ENCODE data around the gene USP8. TPM values are rescaled to one million over a fixed set of nuclear protein-coding genes. Genes with fewer than 3 reads are reported as not detected.

The USP8 gene
- total RNA-seq, 1 donor, result 61.2 TPM

- H3K27me3 ChIP-seq (ENCODE audit: insufficient read depth, low read length), result no peaks in the 10 kb centered on the region
- H3K27ac ChIP-seq (ENCODE audit: low read depth, low read length), result no peak overlapping the region
- no peaks in the 10 kb centered on the region for H3K79me2 ChIP-seq (ENCODE audit: insufficient read depth, low read length)
- no peak for TF ChIP-seq CTCF (IDR thresholded peaks at IDR 0.05; ENCODE audit: extremely low read depth, low read depth, low read length)
- no peak overlapping the region for H2AFZ ChIP-seq (ENCODE audit: low read length)
- DNase-seq (ENCODE audit: insufficient read length, low spot score, missing footprints), result no peak
- H3K4me1 ChIP-seq (ENCODE audit: insufficient read depth, low read length), result no peaks in the 10 kb centered on the region
- H3K36me3 ChIP-seq (ENCODE audit: insufficient read depth, low read length), result peaks cover 18% of the 10 kb centered on the region
- no peaks in the 10 kb centered on the region for H4K20me1 ChIP-seq (ENCODE audit: insufficient read depth, low read length)
- no peak overlapping the region for H3K4me3 ChIP-seq (ENCODE audit: insufficient read depth, low read length)
- no peak overlapping the region for H3K4me2 ChIP-seq (ENCODE audit: insufficient read depth, low read length)
- no peaks in the 10 kb centered on the region for H3K9me3 ChIP-seq (ENCODE audit: low read depth, low read length)
Measured at GRCh38 chr15:50556642-50557371, 132.6 kb downstream of the USP8 start.

GRCh38 chr15:50558012-50558411 lies 133.8 kb downstream of the USP8 start:
- H3K27ac ChIP-seq (ENCODE audit: low read depth, low read length), result no peak overlapping the region
- no peak overlapping the region for H2AFZ ChIP-seq (ENCODE audit: low read length)
- no peaks in the 10 kb centered on the region for H4K20me1 ChIP-seq (ENCODE audit: insufficient read depth, low read length)
- DNase-seq (ENCODE audit: insufficient read length, low spot score, missing footprints), result no peak
- H3K4me3 ChIP-seq (ENCODE audit: insufficient read depth, low read length), result no peak overlapping the region
- no peak for TF ChIP-seq CTCF (IDR thresholded peaks at IDR 0.05; ENCODE audit: extremely low read depth, low read depth, low read length)
- H3K4me1 ChIP-seq (ENCODE audit: insufficient read depth, low read length), result no peaks in the 10 kb centered on the region
- H3K36me3 ChIP-seq (ENCODE audit: insufficient read depth, low read length), result peaks cover 23% of the 10 kb centered on the region
- no peaks in the 10 kb centered on the region for H3K27me3 ChIP-seq (ENCODE audit: insufficient read depth, low read length)
- H3K4me2 ChIP-seq (ENCODE audit: insufficient read depth, low read length), result no peak overlapping the region
- H3K79me2 ChIP-seq (ENCODE audit: insufficient read depth, low read length), result no peaks in the 10 kb centered on the region
- no peaks in the 10 kb centered on the region for H3K9me3 ChIP-seq (ENCODE audit: low read depth, low read length)

- H2AFZ ChIP-seq (ENCODE audit: low read length), result no peak overlapping the region
- no peak overlapping the region for H3K27ac ChIP-seq (ENCODE audit: low read depth, low read length)
- H3K79me2 ChIP-seq (ENCODE audit: insufficient read depth, low read length), result no peaks in the 10 kb centered on the region
- H3K4me1 ChIP-seq (ENCODE audit: insufficient read depth, low read length), result no peaks in the 10 kb centered on the region
- H3K27me3 ChIP-seq (ENCODE audit: insufficient read depth, low read length), result no peaks in the 10 kb centered on the region
- H3K4me2 ChIP-seq (ENCODE audit: insufficient read depth, low read length), result no peak overlapping the region
- no peaks in the 10 kb centered on the region for H4K20me1 ChIP-seq (ENCODE audit: insufficient read depth, low read length)
- no peaks in the 10 kb centered on the region for H3K9me3 ChIP-seq (ENCODE audit: low read depth, low read length)
- no peak overlapping the region for H3K4me3 ChIP-seq (ENCODE audit: insufficient read depth, low read length)
- TF ChIP-seq CTCF (IDR thresholded peaks at IDR 0.05; ENCODE audit: extremely low read depth, low read depth, low read length), result no peak
- no peak for DNase-seq (ENCODE audit: insufficient read length, low spot score, missing footprints)
- H3K36me3 ChIP-seq (ENCODE audit: insufficient read depth, low read length), result peaks cover 38% of the 10 kb centered on the region
Measured at GRCh38 chr15:50562735-50563640, 138.8 kb downstream of the USP8 start.

- no peak overlapping the region for H3K4me2 ChIP-seq (ENCODE audit: insufficient read depth, low read length)
- no peaks in the 10 kb centered on the region for H3K79me2 ChIP-seq (ENCODE audit: insufficient read depth, low read length)
- no peaks in the 10 kb centered on the region for H3K27me3 ChIP-seq (ENCODE audit: insufficient read depth, low read length)
- no peak for DNase-seq (ENCODE audit: insufficient read length, low spot score, missing footprints)
- TF ChIP-seq CTCF (IDR thresholded peaks at IDR 0.05; ENCODE audit: extremely low read depth, low read depth, low read length), result no peak
- H3K36me3 ChIP-seq (ENCODE audit: insufficient read depth, low read length), result peaks cover 39% of the 10 kb centered on the region
- H3K4me1 ChIP-seq (ENCODE audit: insufficient read depth, low read length), result no peaks in the 10 kb centered on the region
- no peak overlapping the region for H2AFZ ChIP-seq (ENCODE audit: low read length)
- H3K27ac ChIP-seq (ENCODE audit: low read depth, low read length), result no peak overlapping the region
- no peaks in the 10 kb centered on the region for H3K9me3 ChIP-seq (ENCODE audit: low read depth, low read length)
- H4K20me1 ChIP-seq (ENCODE audit: insufficient read depth, low read length), result no peaks in the 10 kb centered on the region
- no peak overlapping the region for H3K4me3 ChIP-seq (ENCODE audit: insufficient read depth, low read length)
Measured at GRCh38 chr15:50563756-50564155, 139.6 kb downstream of the USP8 start.
